MM.1S (cell line): ENCODE measurements around the gene PARK7.

Experiments used
- DNase-seq: peaks from one replicate; pipeline ENCODE4 v3.0.0-alpha.2; 2015
- H2AFZ ChIP-seq: fragments of 300-600 bp; sonication (generic); 2 replicates; pipeline ENCODE4 v1.6.0; 2016; ENCODE audit warnings: antibody characterized with exemption, low read length
- H3F3A ChIP-seq: fragments of 300-600 bp; sonication (generic); 2 replicates; pipeline ENCODE4 v1.6.1; 2016; ENCODE audit warnings: mild to moderate bottlenecking, antibody characterized with exemption, low read length, moderate library complexity, mixed read lengths; ENCODE audit not compliant: insufficient read depth
- H3K27ac ChIP-seq: fragments of 300-600 bp; sonication (generic); 2 replicates; pipeline ENCODE4 v1.5.1; 2016; ENCODE audit warnings: mild to moderate bottlenecking, low read length
- H3K27me3 ChIP-seq: fragments of 300-600 bp; sonication (generic); replicated peaks from 2 replicates; pipeline ENCODE4 v1.6.0; 2016; ENCODE audit warnings: low read length; ENCODE audit not compliant: insufficient read depth
- H3K36me3 ChIP-seq: fragments of 300-600 bp; sonication (generic); replicated peaks from 2 replicates; pipeline ENCODE4 v1.6.1; 2016; ENCODE audit warnings: mild to moderate bottlenecking, low read length, mixed read lengths; ENCODE audit not compliant: insufficient read depth
- H3K4me1 ChIP-seq: fragments of 300-600 bp; sonication (generic); 2 replicates; pipeline ENCODE4 v1.6.1; 2016; ENCODE audit warnings: low read length, mixed read lengths
- H3K4me2 ChIP-seq: fragments of 300-600 bp; sonication (generic); 2 replicates; pipeline ENCODE4 v1.6.0; 2016; ENCODE audit warnings: low read depth, low read length
- H3K4me3 ChIP-seq: fragments of 300-600 bp; sonication (generic); 2 replicates; pipeline ENCODE4 v1.5.1; 2016; ENCODE audit warnings: low read length, mixed read lengths
- H3K79me2 ChIP-seq: fragments of 300-600 bp; sonication (generic); 2 replicates; pipeline ENCODE4 v1.6.1; 2016; ENCODE audit warnings: mixed run types, low read length, mixed read lengths
- H3K9ac ChIP-seq: fragments of 300-600 bp; sonication (generic); 2 replicates; pipeline ENCODE4 v1.6.1; 2016; ENCODE audit warnings: low read length, mixed read lengths
- H3K9me2 ChIP-seq: fragments of 300-600 bp; sonication (generic); replicated peaks from 2 replicates; pipeline ENCODE4 v1.6.1; 2016; ENCODE audit warnings: mild to moderate bottlenecking, low read length, mixed read lengths; ENCODE audit not compliant: insufficient read depth
- H3K9me3 ChIP-seq: fragments of 300-600 bp; sonication (generic); replicated peaks from 2 replicates; pipeline ENCODE4 v1.6.1; 2016; ENCODE audit warnings: mild to moderate bottlenecking, low read length, mixed read lengths; ENCODE audit not compliant: insufficient read depth
- H4K20me1 ChIP-seq: fragments of 300-600 bp; sonication (generic); 2 replicates; pipeline ENCODE4 v1.6.1; 2016; ENCODE audit warnings: mild to moderate bottlenecking, low read length, moderate library complexity, mixed read lengths; ENCODE audit not compliant: insufficient read depth
- CTCF ChIP-seq: fragments of 300-600 bp; sonication (generic); IDR thresholded peaks from 2 replicates; pipeline ENCODE4 v1.5.1; 2016; ENCODE audit warnings: antibody characterized with exemption, low read length, mixed read lengths
- EZH2 ChIP-seq: fragments of 300-600 bp; sonication (generic); optimal IDR thresholded peaks from 2 replicates; pipeline ENCODE3; 2017; ENCODE audit warnings: low read depth, mild to moderate bottlenecking, antibody characterized with exemption, low read length, mixed read lengths
- EZH2phosphoT487 ChIP-seq: fragments of 300-600 bp; sonication (generic); IDR thresholded peaks from 2 replicates; pipeline ENCODE4 v1.6.1; 2018; ENCODE audit warnings: antibody characterized with exemption, low read length

The PARK7 gene

GRCh38 chr1:8004803-8005573 is 43.5 kb downstream of the PARK7 start:
- H3K9ac ChIP-seq, result no peak overlapping the region

GRCh38 chr1:8006037-8006963 is 44.8 kb downstream of the PARK7 start:
- TF ChIP-seq EZH2phosphoT487 (no peak), EZH2 (no peak), CTCF (no peak)
- Histone ChIP-seq H3F3A (no peaks in the 10 kb centered on the region), H3K9ac (no peak overlapping the region), H3K36me3 (no peaks in the 10 kb centered on the region), H3K9me3 (no peaks in the 10 kb centered on the region), H3K4me3 (no peak overlapping the region), H4K20me1 (no peaks in the 10 kb centered on the region), H2AFZ (no peak overlapping the region), H3K4me2 (no peak overlapping the region), H3K9me2 (no peaks in the 10 kb centered on the region), H3K27ac (no peak overlapping the region), H3K79me2 (no peaks in the 10 kb centered on the region), H3K4me1 (no peaks in the 10 kb centered on the region), H3K27me3 (no peaks in the 10 kb centered on the region)
- no peak for DNase-seq

More at GRCh38 chr1:8004803-8005573, 43.5 kb downstream of the PARK7 start:
- no peak overlapping the region for H3K27ac ChIP-seq
- no peaks in the 10 kb centered on the region for H3K27me3 ChIP-seq
- H3K79me2 ChIP-seq, result no peaks in the 10 kb centered on the region
- TF ChIP-seq EZH2 (no peak), EZH2phosphoT487 (no peak), CTCF (no peak)
- H3K9me2 ChIP-seq, result no peaks in the 10 kb centered on the region
- no peaks in the 10 kb centered on the region for H4K20me1 ChIP-seq
- DNase-seq, result no peak
- no peak overlapping the region for H3K4me3 ChIP-seq
- H3K9me3 ChIP-seq, result no peaks in the 10 kb centered on the region
- H3K4me1 ChIP-seq, result no peaks in the 10 kb centered on the region
- no peak overlapping the region for H2AFZ ChIP-seq
- no peaks in the 10 kb centered on the region for H3F3A ChIP-seq
- no peak overlapping the region for H3K4me2 ChIP-seq
- no peaks in the 10 kb centered on the region for H3K36me3 ChIP-seq

GRCh38 chr1:8009043-8010002 is 47.8 kb downstream of the PARK7 start:
- no peak for TF ChIP-seq CTCF
- TF ChIP-seq EZH2phosphoT487, result no peak
- TF ChIP-seq EZH2, result no peak
- DNase-seq, result no peak
- Histone ChIP-seq H3K79me2 (no peaks in the 10 kb centered on the region), H3K4me1 (no peaks in the 10 kb centered on the region), H3K4me2 (no peak overlapping the region), H3K9me3 (no peaks in the 10 kb centered on the region), H3K4me3 (no peak overlapping the region), H2AFZ (no peak overlapping the region), H3K9me2 (no peaks in the 10 kb centered on the region), H3K27ac (no peak overlapping the region), H4K20me1 (no peaks in the 10 kb centered on the region), H3K9ac (no peak overlapping the region), H3K36me3 (no peaks in the 10 kb centered on the region), H3K27me3 (no peaks in the 10 kb centered on the region), H3F3A (no peaks in the 10 kb centered on the region)
